CD4-positive, alpha-beta T cell (primary cell): ENCODE results near the gene DAB2. TPM values are rescaled to one million over a fixed set of nuclear protein-coding genes. Genes with fewer than 3 reads are reported as not detected.
A peak's percentile ranks its signal among the peaks of the same experiment; 100 is the strongest.

ENCODE experiments used
- ATAC-seq: fragments of 200-7000 bp; cut with Tn5 transposase; one replicate; pipeline ENCODE4 v1.10.0; 2022; ENCODE audit warnings: mild to moderate bottlenecking; ENCODE audit not compliant: poor library complexity
- CTCF ChIA-PET: fragments of 350-600 bp; sonication (Branson Sonifier 250); formaldehyde crosslinking; loops from one replicate; lab custom pipeline; 2021; ENCODE audit warnings: antibody characterized with exemption, inconsistent platforms; lab: Charles Lee
- POLR2A ChIA-PET: fragments of 350-600 bp; sonication (Branson Sonifier 250); formaldehyde crosslinking; loops from one replicate; lab custom pipeline; 2021; ENCODE audit warnings: antibody characterized with exemption, inconsistent platforms; lab: Charles Lee
- DNase-seq, 14 experiments: peaks; one replicate each; pipeline ENCODE4 v3.0.0-alpha.2; 2013 to 2020; ENCODE audit warnings: mixed read lengths in 2 of 14
- H3K27ac ChIP-seq, 2 donors: one replicate each; pipeline versions ENCODE4 v1.5.1 to v1.7.0; 2013; ENCODE audit warnings: low read length in 2 of 2, low read depth in 1 of 2, mild to moderate bottlenecking in 1 of 2
- H3K27me3 ChIP-seq, 2 experiments: 1 replicate in 1 of 2; 2 replicates in 1 of 2; pipeline versions ENCODE4 v1.6.1 to v1.7.0; 2013; ENCODE audit warnings: low read length in 2 of 2, control low read depth in 1 of 2, mild to moderate bottlenecking in 1 of 2, moderate library complexity in 1 of 2; ENCODE audit not compliant: insufficient read depth in 2 of 2, control insufficient read depth in 1 of 2
- H3K36me3 ChIP-seq: one replicate; pipeline ENCODE4 v1.6.1; 2013; ENCODE audit warnings: low read length, control low read depth; ENCODE audit not compliant: insufficient read depth
- H3K4me1 ChIP-seq: one replicate; pipeline ENCODE4 v1.6.1; 2013; ENCODE audit warnings: low read length, control low read depth; ENCODE audit not compliant: insufficient read depth
- H3K4me3 ChIP-seq: one replicate; pipeline ENCODE4 v1.5.1; 2013; ENCODE audit warnings: mild to moderate bottlenecking, low read length, moderate library complexity
- H3K9me3 ChIP-seq, 2 experiments: 1 replicate in 1 of 2; 2 replicates in 1 of 2; pipeline versions ENCODE4 v1.6.1 to v1.7.0; 2013; ENCODE audit warnings: low read length in 2 of 2, mild to moderate bottlenecking in 2 of 2, control low read depth in 1 of 2, moderate library complexity in 1 of 2; ENCODE audit not compliant: control insufficient read depth in 1 of 2, insufficient read depth in 1 of 2
- H3K27ac Mint-ChIP-seq: one replicate; pipeline ENCODE4 v1.8.0; 2020; ENCODE audit warnings: mixed read lengths
- H3K27me3 Mint-ChIP-seq: one replicate; pipeline ENCODE4 v1.8.0; 2021; ENCODE audit warnings: mixed read lengths
- H3K36me3 Mint-ChIP-seq: one replicate; pipeline ENCODE4 v1.8.0; 2021; ENCODE audit warnings: low read depth, mixed read lengths
- H3K4me1 Mint-ChIP-seq: one replicate; pipeline ENCODE4 v1.8.0; 2021; ENCODE audit warnings: low read depth, mixed read lengths
- H3K4me3 Mint-ChIP-seq: one replicate; pipeline ENCODE4 v1.8.0; 2020; ENCODE audit warnings: mild to moderate bottlenecking, mixed read lengths
- H3K9me3 Mint-ChIP-seq: one replicate; pipeline ENCODE4 v1.8.0; 2020; ENCODE audit warnings: mixed read lengths
- CTCF ChIP-seq: fragments of 200-600 bp; IDR thresholded peaks from one replicate; pipeline ENCODE4 v1.8.0; 2022; ENCODE audit warnings: antibody characterized with exemption, mild to moderate bottlenecking
- intact Hi-C, 2 experiments: fragments of 100-400 bp; cut with DNase I in 1 of 2; cut with micrococcal nuclease in 1 of 2; formaldehyde crosslinking; loops; one replicate each; pipeline versions ENCODE4 v1.15.1 to v1.9.0; 2023 to 2025; cut with DNase I, micrococcal nuclease
- total RNA-seq, 174 experiments: library from RNA in 2 of 174; stranded (reverse) in 2 of 174; gene quantifications; one replicate each; pipeline ENCODE4 v1.2.3 and lab custom pipeline; 2021 to 2026

The DAB2 gene
- total RNA-seq, 2 experiments from 2014 or later = 0.31 to 0.47 TPM

- H3K4me3 Mint-ChIP-seq = no peak overlapping the region
- no peak overlapping the region for H3K27ac ChIP-seq
- DNase-seq = peak in 1 of 14 experiments; percentile 19
Measured at GRCh38 chr5:39437467-39437866, 12.7 kb upstream of the DAB2 start.

GRCh38 chr5:39433848-39434247 lies 9.1 kb upstream of the DAB2 start:
- H3K4me3 Mint-ChIP-seq = no peak overlapping the region
- intact Hi-C loops = no loop called here
- peaks cover 24% of the 10 kb centered on the region for H3K27me3 Mint-ChIP-seq
- no peak overlapping the region for H3K27ac ChIP-seq
- peaks cover 0 to 22% of the 10 kb centered on the region in 2 experiments for H3K27me3 ChIP-seq
- H3K4me1 ChIP-seq = no peaks in the 10 kb centered on the region
- CTCF ChIA-PET = no interaction called here
- no peak for ATAC-seq
- no peaks in the 10 kb centered on the region for H3K4me1 Mint-ChIP-seq
- no peak overlapping the region for H3K27ac Mint-ChIP-seq
- DNase-seq = no peak
- no peaks in the 10 kb centered on the region for H3K36me3 ChIP-seq
- no peak for TF ChIP-seq CTCF
- H3K4me3 ChIP-seq = no peak overlapping the region
- no peaks in the 10 kb centered on the region for H3K9me3 ChIP-seq
- H3K9me3 Mint-ChIP-seq = no peaks in the 10 kb centered on the region
- POLR2A ChIA-PET = no interaction called here
- no peaks in the 10 kb centered on the region for H3K36me3 Mint-ChIP-seq

More at GRCh38 chr5:39437467-39437866, 12.7 kb upstream of the DAB2 start:
- intact Hi-C loops = no loop called here
- H3K4me3 ChIP-seq = no peak overlapping the region
- H3K36me3 Mint-ChIP-seq = no peaks in the 10 kb centered on the region
- POLR2A ChIA-PET = interaction anchor here (1.8 kb wide), 1 partner anchor 13 kb away, joined by 4 read pairs; the partner anchor contains the start of gene DAB2
- H3K36me3 ChIP-seq = no peaks in the 10 kb centered on the region
- H3K27me3 Mint-ChIP-seq = peaks cover 16% of the 10 kb centered on the region
- no peaks in the 10 kb centered on the region for H3K4me1 Mint-ChIP-seq
- no peak for TF ChIP-seq CTCF
- no peaks in the 10 kb centered on the region for H3K9me3 Mint-ChIP-seq
- CTCF ChIA-PET = no interaction called here
- no peaks in the 10 kb centered on the region for H3K9me3 ChIP-seq
- H3K4me1 ChIP-seq = no peaks in the 10 kb centered on the region
- H3K27ac Mint-ChIP-seq = no peak overlapping the region
- ATAC-seq = no peak
- peaks cover 0 to 9% of the 10 kb centered on the region in 2 experiments for H3K27me3 ChIP-seq

- H3K36me3 Mint-ChIP-seq = no peaks in the 10 kb centered on the region
- Histone ChIP-seq H3K27ac (no peak overlapping the region), H3K9me3 (no peaks in the 10 kb centered on the region), H3K4me1 (no peaks in the 10 kb centered on the region), H3K36me3 (no peaks in the 10 kb centered on the region), H3K4me3 (no peak overlapping the region), H3K27me3 (peaks cover 0 to 27% of the 10 kb centered on the region in 2 experiments)
- intact Hi-C loops = no loop called here
- H3K27me3 Mint-ChIP-seq = peaks cover 30% of the 10 kb centered on the region
- H3K27ac Mint-ChIP-seq = no peak overlapping the region
- no peak for TF ChIP-seq CTCF
- H3K9me3 Mint-ChIP-seq = no peaks in the 10 kb centered on the region
- DNase-seq (no peak), ATAC-seq (no peak)
- POLR2A ChIA-PET = no interaction called here
- no peak overlapping the region for H3K4me3 Mint-ChIP-seq
- CTCF ChIA-PET = no interaction called here
- H3K4me1 Mint-ChIP-seq = no peaks in the 10 kb centered on the region
Measured at GRCh38 chr5:39432696-39433530, 8.1 kb upstream of the DAB2 start.
